DOHH2 (cell line): ENCODE measurements around the gene KSR1.

Source experiments
- H3F3A ChIP-seq: fragments of 200-600 bp; sonication (generic), shearing (Covaris generic); 2 replicates; pipeline ENCODE4 v1.6.0; 2016; ENCODE audit warnings: antibody characterized with exemption, mild to moderate bottlenecking; ENCODE audit not compliant: control insufficient read depth, insufficient read depth
- H3K27ac ChIP-seq: fragments of 200-600 bp; sonication (generic); 2 replicates; pipeline ENCODE4 v1.5.1; 2014; ENCODE audit warnings: low read depth, mild to moderate bottlenecking, low read length, moderate library complexity
- H3K27me3 ChIP-seq: fragments of 200-600 bp; sonication (generic); 2 replicates; pipeline ENCODE4 v1.6.1; 2014; ENCODE audit warnings: mild to moderate bottlenecking, low read length, mixed read lengths; ENCODE audit not compliant: control insufficient read depth
- H3K36me3 ChIP-seq: fragments of 200-600 bp; sonication (generic); 2 replicates; pipeline ENCODE4 v1.6.1; 2014; ENCODE audit warnings: mild to moderate bottlenecking, low read length, moderate library complexity, mixed read lengths; ENCODE audit not compliant: control insufficient read depth
- H3K4me1 ChIP-seq: fragments of 200-600 bp; sonication (generic); 2 replicates; pipeline ENCODE4 v1.6.1; 2014; ENCODE audit warnings: mild to moderate bottlenecking, low read length, mixed read lengths; ENCODE audit not compliant: control insufficient read depth
- H3K4me2 ChIP-seq: fragments of 200-600 bp; sonication (generic); 2 replicates; pipeline ENCODE4 v1.6.0; 2014; ENCODE audit warnings: mild to moderate bottlenecking, low read length, moderate library complexity
- H3K4me3 ChIP-seq: fragments of 200-600 bp; sonication (generic); 2 replicates; pipeline ENCODE4 v1.5.1; 2014; ENCODE audit warnings: mild to moderate bottlenecking, low read length, mixed read lengths
- H3K79me2 ChIP-seq: fragments of 200-600 bp; sonication (generic); 2 replicates; pipeline ENCODE4 v1.6.1; 2014; ENCODE audit warnings: mild to moderate bottlenecking, low read length, mixed read lengths; ENCODE audit not compliant: control insufficient read depth
- H3K9me2 ChIP-seq: fragments of 200-600 bp; sonication (generic); replicated peaks from 2 replicates; pipeline ENCODE4 v1.6.1; 2014; ENCODE audit warnings: mild to moderate bottlenecking, low read length, mixed read lengths; ENCODE audit not compliant: control insufficient read depth
- H3K9me3 ChIP-seq: fragments of 200-600 bp; sonication (generic); 2 replicates; pipeline ENCODE4 v1.6.1; 2014; ENCODE audit warnings: antibody characterized with exemption, low read length, mixed read lengths; ENCODE audit not compliant: control insufficient read depth, insufficient read depth
- H4K20me1 ChIP-seq: fragments of 200-600 bp; sonication (generic); 2 replicates; pipeline ENCODE4 v1.6.0; 2014; ENCODE audit warnings: low read depth, mild to moderate bottlenecking, antibody characterized with exemption, low read length, moderate library complexity; ENCODE audit not compliant: control insufficient read depth, insufficient read depth
- CTCF ChIP-seq: fragments of 200-600 bp; sonication (generic); IDR thresholded peaks from one replicate; pipeline ENCODE4 v1.5.1; 2014; ENCODE audit warnings: antibody characterized with exemption, mild to moderate bottlenecking, low read depth, low read length; ENCODE audit not compliant: poor library complexity, severe bottlenecking
- EZH2phosphoT487 ChIP-seq: fragments of 200-600 bp; sonication (generic); IDR thresholded peaks from 2 replicates; pipeline ENCODE4 v1.6.1; 2017; ENCODE audit warnings: borderline replicate concordance, mild to moderate bottlenecking, antibody characterized with exemption, low read length, moderate library complexity, mixed read lengths

The KSR1 gene

GRCh38 chr17:27579897-27580321, 123.7 kb downstream of the KSR1 start:
- Histone ChIP-seq H3K27ac (no peak overlapping the region), H3K36me3 (no peaks in the 10 kb centered on the region), H3K9me3 (no peaks in the 10 kb centered on the region), H3K9me2 (no peaks in the 10 kb centered on the region), H3K79me2 (no peaks in the 10 kb centered on the region), H3K4me2 (no peak overlapping the region), H3K4me3 (no peak overlapping the region), H4K20me1 (no peaks in the 10 kb centered on the region), H3K4me1 (no peaks in the 10 kb centered on the region), H3K27me3 (no peaks in the 10 kb centered on the region), H3F3A (no peaks in the 10 kb centered on the region)
- TF ChIP-seq CTCF (no peak), EZH2phosphoT487 (no peak)

GRCh38 chr17:27581016-27581415, 124.8 kb downstream of the KSR1 start:
- no peaks in the 10 kb centered on the region for H3K36me3 ChIP-seq
- H3F3A ChIP-seq, result no peaks in the 10 kb centered on the region
- no peaks in the 10 kb centered on the region for H3K9me3 ChIP-seq
- H3K27me3 ChIP-seq, result no peaks in the 10 kb centered on the region
- H3K4me1 ChIP-seq, result no peaks in the 10 kb centered on the region
- H3K4me2 ChIP-seq, result no peak overlapping the region
- H3K27ac ChIP-seq, result no peak overlapping the region
- TF ChIP-seq CTCF (no peak), EZH2phosphoT487 (no peak)
- H3K4me3 ChIP-seq, result no peak overlapping the region
- H3K9me2 ChIP-seq, result no peaks in the 10 kb centered on the region
- H4K20me1 ChIP-seq, result no peaks in the 10 kb centered on the region
- H3K79me2 ChIP-seq, result no peaks in the 10 kb centered on the region

GRCh38 chr17:27582696-27583095, 126.4 kb downstream of the KSR1 start:
- Histone ChIP-seq H3K4me1 (no peaks in the 10 kb centered on the region), H4K20me1 (no peaks in the 10 kb centered on the region), H3K27ac (no peak overlapping the region), H3K4me3 (no peak overlapping the region), H3K9me2 (no peaks in the 10 kb centered on the region), H3K79me2 (no peaks in the 10 kb centered on the region), H3K27me3 (no peaks in the 10 kb centered on the region), H3F3A (no peaks in the 10 kb centered on the region), H3K9me3 (no peaks in the 10 kb centered on the region), H3K36me3 (no peaks in the 10 kb centered on the region), H3K4me2 (no peak overlapping the region)
- TF ChIP-seq EZH2phosphoT487, result no peak
- no peak for TF ChIP-seq CTCF

GRCh38 chr17:27585153-27585681, 129.0 kb downstream of the KSR1 start:
- no peak overlapping the region for H3K4me2 ChIP-seq
- no peak overlapping the region for H3K4me3 ChIP-seq
- no peak for TF ChIP-seq CTCF
- TF ChIP-seq EZH2phosphoT487, result no peak
- H3K27me3 ChIP-seq, result no peaks in the 10 kb centered on the region
- H3K27ac ChIP-seq, result no peak overlapping the region
- no peaks in the 10 kb centered on the region for H3K79me2 ChIP-seq
- no peaks in the 10 kb centered on the region for H4K20me1 ChIP-seq
- no peaks in the 10 kb centered on the region for H3K4me1 ChIP-seq
- no peaks in the 10 kb centered on the region for H3K9me3 ChIP-seq
- no peaks in the 10 kb centered on the region for H3F3A ChIP-seq
- H3K9me2 ChIP-seq, result no peaks in the 10 kb centered on the region
- H3K36me3 ChIP-seq, result no peaks in the 10 kb centered on the region
